Trophoblast cell (in vitro differentiated cells and primary cell): ENCODE measurements around the gene TMEM88.

Experiments
- DNase-seq, 2 donors: peaks; one replicate each; pipeline ENCODE4 v3.0.0-alpha.2; 2016
- H2AFZ ChIP-seq: 2 replicates; pipeline ENCODE4 v1.6.1; 2013; ENCODE audit warnings: low read length, moderate library complexity, mild to moderate bottlenecking; ENCODE audit not compliant: insufficient read depth, poor library complexity
- H2AK5ac ChIP-seq: 2 replicates; pipeline ENCODE4 v1.6.1; 2013; ENCODE audit warnings: mild to moderate bottlenecking, low read length
- H2BK120ac ChIP-seq: 2 replicates; pipeline ENCODE4 v1.6.1; 2013; ENCODE audit warnings: low read length, mild to moderate bottlenecking, moderate library complexity; ENCODE audit not compliant: insufficient read depth, poor library complexity
- H2BK12ac ChIP-seq: 2 replicates; pipeline ENCODE4 v1.6.1; 2013; ENCODE audit warnings: mild to moderate bottlenecking, low read length, moderate library complexity
- H2BK5ac ChIP-seq: 2 replicates; pipeline ENCODE4 v1.6.1; 2013; ENCODE audit warnings: low read length, low read depth, moderate library complexity, mild to moderate bottlenecking; ENCODE audit not compliant: poor library complexity
- H3K14ac ChIP-seq: 2 replicates; pipeline ENCODE4 v1.6.1; 2013; ENCODE audit warnings: mild to moderate bottlenecking, low read length
- H3K18ac ChIP-seq: 2 replicates; pipeline ENCODE4 v1.6.1; 2013; ENCODE audit warnings: mild to moderate bottlenecking, low read length
- H3K23ac ChIP-seq: 2 replicates; pipeline ENCODE4 v1.6.1; 2013; ENCODE audit warnings: low read length
- H3K27ac ChIP-seq: 2 replicates; pipeline ENCODE4 v1.5.1; 2013; ENCODE audit warnings: low read depth, mild to moderate bottlenecking, inconsistent platforms, low read length, moderate library complexity
- H3K27me3 ChIP-seq: 2 replicates; pipeline ENCODE4 v1.6.1; 2013; ENCODE audit warnings: inconsistent platforms, mild to moderate bottlenecking, low read length, moderate library complexity; ENCODE audit not compliant: insufficient read depth
- H3K36me3 ChIP-seq, 2 experiments: 1 replicate in 1 of 2; 2 replicates in 1 of 2; pipeline ENCODE4 v1.6.1; 2013; ENCODE audit warnings: low read length in 2 of 2, mild to moderate bottlenecking in 2 of 2, moderate library complexity in 1 of 2; ENCODE audit not compliant: insufficient read depth in 2 of 2, control insufficient read depth in 1 of 2
- H3K4ac ChIP-seq: 2 replicates; pipeline ENCODE4 v1.6.1; 2013; ENCODE audit warnings: low read depth, mild to moderate bottlenecking, low read length, moderate library complexity
- H3K4me1 ChIP-seq, 2 experiments: 1 replicate in 1 of 2; 2 replicates in 1 of 2; pipeline ENCODE4 v1.6.1; 2013; ENCODE audit warnings: low read length in 2 of 2, mild to moderate bottlenecking in 2 of 2, moderate library complexity in 1 of 2; ENCODE audit not compliant: insufficient read depth in 2 of 2, control insufficient read depth in 1 of 2
- H3K4me2 ChIP-seq: 2 replicates; pipeline ENCODE4 v1.6.1; 2013; ENCODE audit warnings: inconsistent platforms, mild to moderate bottlenecking, low read length, moderate library complexity
- H3K4me3 ChIP-seq: 2 replicates; pipeline ENCODE4 v1.5.1; 2013; ENCODE audit warnings: mild to moderate bottlenecking, low read depth, low read length, inconsistent platforms
- H3K79me1 ChIP-seq: one replicate; pipeline ENCODE4 v1.6.1; 2013; ENCODE audit warnings: low read length
- H3K79me2 ChIP-seq: 2 replicates; pipeline ENCODE4 v1.6.1; 2013; ENCODE audit warnings: low read length, mild to moderate bottlenecking; ENCODE audit not compliant: control insufficient read depth, insufficient read depth, poor library complexity
- H3K9ac ChIP-seq: 2 replicates; pipeline ENCODE4 v1.6.1; 2013; ENCODE audit warnings: mild to moderate bottlenecking, low read length
- H3K9me3 ChIP-seq: 2 replicates; pipeline ENCODE4 v1.6.1; 2013; ENCODE audit warnings: low read depth, mild to moderate bottlenecking, control low read depth, inconsistent platforms, low read length; ENCODE audit not compliant: insufficient read depth
- H4K12ac ChIP-seq: 2 replicates; pipeline ENCODE4 v1.6.1; 2013; ENCODE audit warnings: low read depth, mild to moderate bottlenecking, low read length, moderate library complexity
- H4K8ac ChIP-seq: 2 replicates; pipeline ENCODE4 v1.6.1; 2013; ENCODE audit warnings: low read depth, mild to moderate bottlenecking, low read length, moderate library complexity
- H4K91ac ChIP-seq: one replicate; pipeline ENCODE4 v1.6.1; 2013; ENCODE audit warnings: low read depth, mild to moderate bottlenecking, low read length, moderate library complexity
- WGBS: extraction: QIAGEN DNeasy Blood & Tissue Kit; methylation state at CpG from one replicate; pipeline ENCODE4 v1.1.7; 2013; ENCODE audit warnings: missing lambda C conversion rate; ENCODE audit not compliant: insufficient read length, insufficient coverage; ENCODE audit errors: extremely low coverage; 5-methylcytosine and 5-hydroxymethylcytosine counted together

TMEM88 gene

GRCh38 chr17:7830616-7831015, 24.2 kb upstream of the TMEM88 start:
- no peak overlapping the region for H3K14ac ChIP-seq
- H3K4me1 ChIP-seq = peaks cover 7 to 10% of the 10 kb centered on the region in 2 experiments
- H4K8ac ChIP-seq = no peak overlapping the region
- no peak overlapping the region for H3K4me2 ChIP-seq
- no peak overlapping the region for H2BK12ac ChIP-seq
- H2AK5ac ChIP-seq = no peak overlapping the region
- no peak overlapping the region for H4K91ac ChIP-seq
- H3K18ac ChIP-seq = no peak overlapping the region
- H3K4ac ChIP-seq = no peak overlapping the region
- H3K23ac ChIP-seq = no peak overlapping the region
- no peak overlapping the region for H3K27ac ChIP-seq
- no peaks in the 10 kb centered on the region for H3K27me3 ChIP-seq
- H3K4me3 ChIP-seq = no peak overlapping the region
- H2BK5ac ChIP-seq = no peak overlapping the region
- H3K79me2 ChIP-seq = no peaks in the 10 kb centered on the region
- 100% methylated on average over 1 of the region's 8 CpGs for WGBS
- no peak overlapping the region for H2AFZ ChIP-seq
- H3K79me1 ChIP-seq = peaks cover 4% of the 10 kb centered on the region
- H3K36me3 ChIP-seq = no peaks in the 10 kb centered on the region
- H3K9ac ChIP-seq = no peak overlapping the region
- no peak overlapping the region for H4K12ac ChIP-seq
- H2BK120ac ChIP-seq = no peak overlapping the region
- no peak for DNase-seq
- peaks cover 2% of the 10 kb centered on the region for H3K9me3 ChIP-seq

DNA sequence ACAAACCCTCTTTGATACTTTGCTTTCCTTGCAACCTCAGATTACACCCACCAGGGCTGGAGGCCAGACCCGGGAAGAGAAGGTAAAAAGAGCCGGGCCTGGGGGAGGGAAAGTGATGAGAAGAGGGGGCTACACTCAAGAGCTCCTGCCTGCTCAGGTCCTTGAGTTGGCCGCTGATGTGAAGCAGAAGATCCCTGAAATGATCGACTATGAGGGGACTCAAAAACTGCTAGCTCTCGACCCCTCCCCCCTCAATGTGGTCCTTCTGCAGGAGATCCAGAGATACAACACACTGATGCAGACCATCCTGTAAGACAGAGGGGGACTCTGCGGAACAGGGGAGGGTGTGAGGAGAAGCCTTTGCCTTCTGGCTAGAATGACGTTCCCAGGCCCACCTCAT, 23.6 kb upstream of the TMEM88 start:
- no peak overlapping the region for H3K14ac ChIP-seq
- no peak overlapping the region for H2BK12ac ChIP-seq
- H3K4ac ChIP-seq = no peak overlapping the region
- no peak overlapping the region for H4K12ac ChIP-seq
- H3K27me3 ChIP-seq = no peaks in the 10 kb centered on the region
- H2AK5ac ChIP-seq = no peak overlapping the region
- peaks cover 7 to 10% of the 10 kb centered on the region in 2 experiments for H3K4me1 ChIP-seq
- peaks cover 9% of the 10 kb centered on the region for H3K79me1 ChIP-seq
- no CpG with 5 or more reads among the region's 7 CpGs for WGBS
- H3K36me3 ChIP-seq = no peaks in the 10 kb centered on the region
- H3K79me2 ChIP-seq = peaks cover 2% of the 10 kb centered on the region
- no peak overlapping the region for H3K4me2 ChIP-seq
- no peak overlapping the region for H3K27ac ChIP-seq
- H3K9ac ChIP-seq = no peak overlapping the region
- no peak overlapping the region for H3K4me3 ChIP-seq
- H2BK5ac ChIP-seq = no peak overlapping the region
- H3K18ac ChIP-seq = no peak overlapping the region
- H3K9me3 ChIP-seq = peaks cover 2% of the 10 kb centered on the region
- no peak for DNase-seq
- no peak overlapping the region for H4K91ac ChIP-seq
- no peak overlapping the region for H2BK120ac ChIP-seq
- H2AFZ ChIP-seq = no peak overlapping the region
- H3K23ac ChIP-seq = no peak overlapping the region
- H4K8ac ChIP-seq = no peak overlapping the region

GRCh38 chr17:7832431-7832830, 22.4 kb upstream of the TMEM88 start:
- H2AK5ac ChIP-seq = no peak overlapping the region
- H3K27ac ChIP-seq = no peak overlapping the region
- peaks cover 12% of the 10 kb centered on the region for H3K79me1 ChIP-seq
- no peak overlapping the region for H3K4me2 ChIP-seq
- no peak overlapping the region for H3K4me3 ChIP-seq
- peaks cover 2% of the 10 kb centered on the region for H3K9me3 ChIP-seq
- H4K8ac ChIP-seq = no peak overlapping the region
- no peak overlapping the region for H3K9ac ChIP-seq
- no peak for DNase-seq
- H3K4me1 ChIP-seq = peaks cover 12 to 14% of the 10 kb centered on the region in 2 experiments
- no peaks in the 10 kb centered on the region for H3K27me3 ChIP-seq
- no peak overlapping the region for H4K12ac ChIP-seq
- H3K14ac ChIP-seq = no peak overlapping the region
- peaks cover 2% of the 10 kb centered on the region for H3K79me2 ChIP-seq
- H2AFZ ChIP-seq = no peak overlapping the region
- no peak overlapping the region for H2BK120ac ChIP-seq
- no peaks in the 10 kb centered on the region for H3K36me3 ChIP-seq
- no peak overlapping the region for H3K18ac ChIP-seq
- no peak overlapping the region for H2BK12ac ChIP-seq
- no CpG with 5 or more reads among the region's 10 CpGs for WGBS
- H3K23ac ChIP-seq = no peak overlapping the region
- H4K91ac ChIP-seq = no peak overlapping the region
- H2BK5ac ChIP-seq = no peak overlapping the region
- no peak overlapping the region for H3K4ac ChIP-seq

GRCh38 chr17:7833011-7833794, 21.7 kb upstream of the TMEM88 start:
- Histone ChIP-seq H3K9ac (no peak overlapping the region), H4K12ac (no peak overlapping the region), H4K91ac (no peak overlapping the region), H3K27ac (no peak overlapping the region), H3K36me3 (no peaks in the 10 kb centered on the region), H3K79me2 (peaks cover 2% of the 10 kb centered on the region), H3K4me1 (peaks cover 12 to 14% of the 10 kb centered on the region in 2 experiments), H3K79me1 (peaks cover 12% of the 10 kb centered on the region), H2AK5ac (no peak overlapping the region), H3K9me3 (peaks cover 2% of the 10 kb centered on the region), H3K14ac (no peak overlapping the region), H2BK12ac (no peak overlapping the region), H3K23ac (no peak overlapping the region), H3K4me3 (no peak overlapping the region), H2AFZ (no peak overlapping the region), H3K18ac (no peak overlapping the region), H2BK120ac (no peak overlapping the region), H4K8ac (peak overlapping the region; percentile 15), H3K4me2 (peak overlapping the region; percentile 96), H3K4ac (no peak overlapping the region), H3K27me3 (no peaks in the 10 kb centered on the region), H2BK5ac (no peak overlapping the region)
- no peak for DNase-seq
- no CpG with 5 or more reads among the region's 19 CpGs for WGBS
